T47D (cell line): Measurements from ENCODE around the gene ALG3.

ENCODE experiments used
- DNase-seq, 2 experiments: peaks; one replicate each; pipeline versions ENCODE4 v3.0.0 to v3.0.0-alpha.2; 2011 to 2012; ENCODE audit warnings: low read depth in 1 of 2, low spot score in 1 of 2
- JUND ChIP-seq: IDR thresholded peaks from 2 replicates; pipeline ENCODE4 v1.6.1; 2012; ENCODE audit warnings: low read depth
- in situ Hi-C: cut with HindIII; loops from 2 replicates; pipeline ENCODE4 v1.10.0; 2016; ENCODE audit warnings: low sequenced_read_pairs, low pct_unique_long_range_greater_than_20kb

Gene ALG3

DNA sequence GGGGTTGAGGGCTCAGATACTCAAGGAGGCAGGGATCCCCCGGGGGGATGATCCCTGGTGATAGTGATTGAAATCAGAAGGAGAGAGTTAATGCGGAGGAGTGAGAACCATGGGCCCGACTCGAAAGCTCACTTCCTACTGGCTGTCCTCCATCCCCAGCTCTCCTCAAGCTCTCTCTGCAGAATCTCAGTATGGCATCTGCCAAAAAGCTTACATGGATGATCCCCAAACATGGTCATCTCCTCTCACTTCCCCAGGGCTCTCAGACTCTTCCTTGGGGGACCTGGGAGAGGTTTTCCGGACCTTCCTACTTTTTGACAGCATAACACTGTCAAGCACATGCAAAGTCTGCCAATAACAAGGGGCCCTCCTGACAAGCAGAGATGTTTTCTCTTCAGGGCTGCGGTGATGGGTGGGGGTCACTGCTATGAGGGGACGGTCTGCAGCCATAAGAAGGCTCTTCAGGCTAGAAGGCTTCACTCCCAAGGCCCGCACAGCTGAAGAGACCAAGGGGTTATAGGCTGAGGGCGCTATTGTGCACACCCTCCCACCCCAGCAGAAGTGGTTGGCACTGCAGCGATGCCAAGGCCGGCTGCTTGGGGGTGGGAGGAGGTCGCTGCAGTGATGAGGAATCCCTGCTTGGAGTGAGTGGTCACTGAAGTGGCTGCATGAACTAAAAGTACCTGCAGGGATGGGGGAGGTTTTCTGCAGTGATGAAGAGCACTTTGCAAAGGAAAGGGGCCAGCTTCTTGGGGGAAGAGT lies 20.2 kb downstream of the ALG3 start:
- no peak for DNase-seq
- in situ Hi-C loops, result no loop called here
- TF ChIP-seq JUND, result no peak

DNA sequence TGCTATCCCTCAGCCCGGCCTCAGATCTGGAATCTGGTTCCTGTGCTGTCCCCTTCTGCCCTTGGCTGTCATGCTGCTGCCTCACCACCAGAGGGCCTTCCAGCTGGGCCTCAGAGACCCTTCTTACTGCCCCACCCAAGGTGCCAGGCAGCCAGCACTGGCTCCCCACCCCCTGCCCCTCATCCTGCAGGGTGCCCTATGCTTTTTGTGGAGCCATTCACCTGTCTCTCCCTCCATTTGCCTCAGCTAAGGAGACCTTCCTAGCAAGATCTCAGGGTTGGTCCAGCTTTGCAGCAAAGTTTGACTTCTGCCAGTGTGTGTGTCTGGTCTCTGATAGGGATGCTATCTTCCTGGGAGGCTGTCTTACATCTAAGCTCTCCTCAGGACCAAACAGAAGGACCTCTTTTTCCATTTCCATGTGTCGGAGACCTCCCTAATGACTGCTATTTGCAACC lies 21.3 kb downstream of the ALG3 start:
- peak; percentile 59 to 87 for DNase-seq
- in situ Hi-C loops, result no loop called here
- TF ChIP-seq JUND, result no peak

DNA sequence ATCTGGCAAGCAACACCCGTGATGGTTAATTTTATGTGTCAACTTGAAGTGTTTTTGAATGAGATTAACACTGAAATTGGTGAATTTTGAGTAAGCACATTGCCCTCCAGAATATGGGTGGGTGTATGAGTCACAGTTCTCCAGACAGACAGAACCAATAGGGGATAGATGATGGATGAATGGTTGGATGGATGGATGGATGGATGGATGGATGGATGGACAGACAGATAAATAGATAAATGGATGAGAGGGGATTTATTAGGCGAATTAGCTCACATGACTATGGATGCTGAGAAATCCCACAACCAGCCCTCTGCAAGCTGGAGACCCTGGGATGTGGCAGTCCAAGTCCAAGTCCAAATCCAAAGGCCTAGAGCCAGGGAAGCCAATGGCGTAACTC lies 24.8 kb downstream of the ALG3 start:
- TF ChIP-seq JUND, result no peak
- no peak for DNase-seq
- in situ Hi-C loops, result no loop called here

DNA sequence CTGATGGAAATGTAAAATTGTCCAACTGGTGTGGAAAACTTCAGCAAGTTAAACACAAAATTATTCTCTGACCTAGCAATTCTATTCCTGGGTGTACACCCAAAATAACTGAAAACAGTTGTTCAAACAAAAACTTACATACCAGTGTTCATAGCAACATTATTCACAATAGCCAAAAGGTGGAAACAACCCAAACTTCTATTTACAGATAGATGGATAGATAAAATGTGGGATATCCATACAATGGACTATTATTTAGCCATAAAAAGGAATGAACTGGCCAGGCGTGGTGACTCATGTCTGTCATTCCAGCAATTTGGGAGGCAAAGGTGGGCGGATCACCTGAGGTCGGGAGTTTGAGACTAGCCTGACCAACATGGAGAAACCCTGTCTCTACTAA lies 26.2 kb downstream of the ALG3 start:
- peak in 1 of 2 experiments; percentile 63 for DNase-seq
- in situ Hi-C loops, result no loop called here
- no peak for TF ChIP-seq JUND

DNA sequence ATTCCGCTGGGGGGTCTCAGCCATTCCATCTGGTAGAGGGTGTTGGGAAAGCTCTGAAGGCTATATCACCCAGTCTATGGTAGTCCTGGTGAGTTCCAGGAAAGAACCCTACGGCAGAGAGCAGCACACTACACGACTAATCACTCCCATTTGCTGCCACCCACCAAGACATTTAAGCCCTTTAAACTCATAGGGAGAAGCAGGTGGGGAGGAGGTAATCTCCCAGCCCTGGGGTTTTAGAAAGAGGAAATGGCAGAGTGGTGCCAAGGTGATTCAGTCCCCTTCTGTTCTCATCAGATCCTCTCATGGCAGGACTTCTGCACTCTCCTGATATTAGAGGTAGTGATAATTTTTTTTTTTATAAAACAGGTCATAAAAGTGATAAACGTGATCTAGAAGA lies 29.9 kb downstream of the ALG3 start:
- TF ChIP-seq JUND, result no peak
- DNase-seq, result no peak
- in situ Hi-C loops, result no loop called here

DNA sequence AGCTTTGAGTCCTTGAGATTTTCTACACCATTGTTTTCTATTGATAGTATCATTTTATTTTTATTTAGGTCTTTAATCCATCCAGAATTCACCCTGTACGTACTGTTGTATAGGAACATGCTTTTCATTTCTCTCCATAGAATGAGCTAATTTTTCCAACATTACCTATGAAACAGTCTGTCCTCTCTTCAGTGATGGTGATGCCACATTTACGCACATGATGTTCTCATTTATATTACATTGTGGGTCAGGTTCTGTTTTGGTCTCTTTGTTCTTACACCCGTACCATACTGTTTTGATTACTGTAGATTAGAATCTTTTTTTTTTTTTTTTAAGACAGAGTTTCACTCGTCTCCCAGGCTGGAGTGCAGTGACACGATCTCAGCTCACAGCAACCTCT lies 37.0 kb downstream of the ALG3 start:
- no peak for DNase-seq
- in situ Hi-C loops, result no loop called here
- no peak for TF ChIP-seq JUND

DNA sequence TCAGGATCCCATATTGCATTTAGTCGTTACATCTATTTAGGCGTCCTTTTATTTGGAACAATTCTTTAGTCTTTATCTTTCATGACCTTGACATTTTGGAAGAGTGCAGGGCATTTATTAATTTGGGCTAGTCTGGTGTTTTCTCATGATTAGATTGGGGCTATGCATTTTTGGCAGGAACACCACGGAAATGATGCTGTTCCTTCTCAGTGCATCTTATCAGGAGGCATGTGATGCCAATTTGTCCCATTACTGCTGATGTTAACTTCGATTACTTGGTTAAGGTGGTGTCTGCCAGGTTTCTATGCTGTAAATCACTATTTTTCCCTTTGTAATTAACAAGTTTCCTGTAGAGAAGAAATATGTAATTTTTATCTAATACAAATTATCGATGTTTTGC lies 37.5 kb downstream of the ALG3 start:
- in situ Hi-C loops, result no loop called here
- no peak for DNase-seq
- TF ChIP-seq JUND, result no peak

DNA sequence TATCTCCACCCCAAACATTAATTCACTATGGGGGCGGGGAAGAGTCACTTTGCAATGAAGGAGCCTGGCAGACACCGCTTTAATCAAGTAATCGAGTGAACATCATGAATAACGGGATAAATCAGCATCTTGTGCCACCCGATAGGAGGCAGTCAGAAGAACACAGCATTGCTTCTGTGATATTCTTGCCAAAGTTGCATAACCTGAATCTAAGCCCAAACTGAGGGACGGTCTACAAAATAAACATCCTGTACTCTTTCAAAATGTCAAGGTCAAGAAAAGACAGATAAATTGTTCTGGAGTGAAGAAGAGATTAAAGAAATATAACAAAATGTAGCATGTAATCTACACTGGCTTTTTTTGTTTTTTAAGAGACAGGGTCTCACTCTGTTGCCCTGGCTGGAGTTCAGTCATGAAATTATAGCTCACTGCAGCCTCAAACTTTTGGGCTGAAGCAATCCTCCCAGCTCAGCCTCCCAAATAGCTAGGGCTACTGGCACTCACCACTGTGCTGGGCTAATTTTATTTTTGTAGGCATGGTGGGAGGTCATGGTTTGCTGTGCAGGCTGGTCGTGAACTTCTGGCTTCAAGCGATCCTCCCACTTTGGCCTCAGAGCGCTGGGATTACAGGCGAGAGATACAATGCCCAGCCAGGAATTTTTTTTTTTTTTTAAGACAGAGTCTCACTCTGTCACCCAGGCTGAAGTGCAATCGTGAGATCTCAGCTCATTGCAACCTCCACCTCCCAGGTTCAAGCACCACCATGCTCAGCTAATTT lies 39.4 kb downstream of the ALG3 start:
- no peak for TF ChIP-seq JUND
- no peak for DNase-seq
- in situ Hi-C loops, result no loop called here

DNA sequence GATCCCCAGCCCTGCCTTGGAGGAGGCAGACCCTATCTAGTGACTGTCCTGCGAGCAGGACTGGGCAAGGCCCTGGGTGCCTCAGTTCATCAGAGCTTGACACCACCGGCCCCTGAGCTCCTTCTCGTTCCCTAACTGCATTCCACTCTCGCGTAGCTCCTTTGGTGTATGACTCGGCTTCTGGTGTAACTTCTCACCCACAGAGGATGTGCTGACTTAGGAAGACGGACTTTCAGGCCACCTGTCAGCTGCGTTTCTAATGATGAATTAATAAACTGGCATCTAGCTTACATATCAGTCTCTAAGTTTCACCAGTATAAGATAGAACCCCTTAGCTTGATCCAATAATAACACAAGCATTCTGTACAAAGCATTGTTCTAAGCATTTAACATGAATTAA lies 45.2 kb downstream of the ALG3 start:
- in situ Hi-C loops, result no loop called here
- TF ChIP-seq JUND, result no peak
- no peak for DNase-seq

DNA sequence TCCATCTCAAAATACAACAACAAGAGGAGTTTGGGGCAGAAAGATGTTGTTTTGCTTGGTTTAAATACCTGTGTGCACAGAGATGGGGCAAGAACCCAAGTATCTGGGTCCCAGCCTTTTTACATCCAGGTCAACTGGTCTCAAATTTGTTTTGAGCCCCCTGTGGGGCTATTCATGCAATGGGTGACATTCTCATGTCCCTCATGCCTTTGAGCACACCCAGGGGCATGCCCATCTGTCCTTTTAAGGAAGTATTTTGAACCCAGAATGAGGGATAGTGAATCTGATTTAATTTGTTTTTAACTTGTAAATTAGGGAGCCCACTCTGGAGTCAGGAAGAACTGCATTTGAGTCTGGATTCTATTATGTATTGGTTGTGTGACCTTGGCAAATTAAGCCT lies 47.9 kb downstream of the ALG3 start:
- DNase-seq, result no peak
- in situ Hi-C loops, result no loop called here
- TF ChIP-seq JUND, result no peak

DNA sequence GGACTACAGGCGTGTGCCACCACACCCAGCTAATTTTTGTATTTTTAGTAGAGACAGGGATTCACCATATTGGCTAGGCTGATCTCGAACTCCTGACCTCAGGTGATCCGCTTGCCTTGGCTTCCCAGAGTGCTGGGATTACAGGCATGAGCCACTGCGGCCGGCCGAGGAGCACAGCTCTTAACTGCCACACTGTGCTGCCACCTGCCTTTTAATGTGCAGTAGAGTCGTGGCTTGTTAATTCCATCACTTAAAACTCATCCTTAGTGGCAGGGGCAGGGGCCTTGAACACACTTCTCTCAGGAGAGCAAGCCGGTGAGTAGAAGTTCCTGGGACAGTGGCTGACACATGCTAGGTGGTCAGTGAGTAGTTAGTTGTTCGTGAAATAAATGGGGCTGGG lies 50.3 kb downstream of the ALG3 start:
- TF ChIP-seq JUND, result no peak
- in situ Hi-C loops, result no loop called here
- DNase-seq, result peak in 1 of 2 experiments; percentile 52

DNA sequence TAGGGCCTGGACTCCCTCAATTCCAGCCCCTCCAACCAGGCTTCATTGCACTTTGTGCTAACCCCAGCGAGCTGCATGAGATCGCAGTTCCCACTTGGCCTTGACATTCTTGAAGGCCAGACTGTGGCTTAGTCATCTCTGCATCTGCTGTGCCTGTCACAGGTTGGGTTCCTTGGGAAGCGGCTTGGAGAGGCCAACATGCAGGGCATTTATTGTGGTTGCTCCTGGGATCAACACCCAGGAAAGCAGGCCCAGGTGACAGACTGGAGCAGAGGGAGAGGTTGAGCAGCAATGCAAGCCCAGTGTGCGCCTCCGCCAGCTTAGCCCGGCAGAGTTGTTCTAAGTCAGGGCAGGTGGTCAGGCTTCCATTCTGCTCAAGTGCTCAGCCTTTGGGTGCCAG lies 52.2 kb downstream of the ALG3 start:
- no peak for TF ChIP-seq JUND
- in situ Hi-C loops, result no loop called here
- DNase-seq, result no peak

DNA sequence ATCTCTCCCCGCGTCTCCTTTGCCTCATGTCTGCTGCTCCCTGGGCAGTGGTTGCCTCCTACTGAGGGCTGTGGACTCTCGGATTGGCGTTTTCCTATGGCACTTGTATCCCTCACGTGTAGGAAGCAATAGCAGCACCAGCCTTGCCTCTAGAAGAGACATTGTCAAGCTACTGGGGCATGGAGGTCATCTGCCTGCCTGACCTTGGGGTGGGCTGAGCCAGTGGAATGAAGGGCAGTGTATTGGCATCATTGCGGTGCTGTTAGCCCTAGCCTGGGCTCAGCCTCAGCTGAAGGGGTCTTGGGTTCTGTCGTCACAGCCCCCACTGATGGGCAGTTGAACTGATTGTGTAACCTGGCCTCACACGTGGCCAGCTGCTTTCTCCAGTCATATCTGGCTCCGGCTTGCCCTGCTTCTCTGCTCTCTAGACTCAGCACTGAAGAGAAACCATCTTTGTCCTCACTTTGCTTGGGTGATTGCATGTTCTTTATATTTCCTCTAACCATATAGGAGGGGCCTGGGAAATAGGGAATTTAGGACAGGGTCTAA lies 54.7 kb downstream of the ALG3 start:
- in situ Hi-C loops, result no loop called here
- no peak for DNase-seq
- no peak for TF ChIP-seq JUND
